HG03520 (cell line): ENCODE results near the gene NT5C3A.
"Not testable (repeated sequence)": the region's sequence is repeated elsewhere in the genome, so short reads cannot be mapped to it uniquely, and the experiment has no call there.

Experiments used
- ATAC-seq: cut with Tn5 transposase; IDR thresholded peaks from one replicate; pipeline ENCODE4 v1.9.1; 2021; ENCODE audit warnings: mild to moderate bottlenecking, moderate library complexity; ENCODE audit not compliant: unreplicated experiment

The NT5C3A gene

DNA sequence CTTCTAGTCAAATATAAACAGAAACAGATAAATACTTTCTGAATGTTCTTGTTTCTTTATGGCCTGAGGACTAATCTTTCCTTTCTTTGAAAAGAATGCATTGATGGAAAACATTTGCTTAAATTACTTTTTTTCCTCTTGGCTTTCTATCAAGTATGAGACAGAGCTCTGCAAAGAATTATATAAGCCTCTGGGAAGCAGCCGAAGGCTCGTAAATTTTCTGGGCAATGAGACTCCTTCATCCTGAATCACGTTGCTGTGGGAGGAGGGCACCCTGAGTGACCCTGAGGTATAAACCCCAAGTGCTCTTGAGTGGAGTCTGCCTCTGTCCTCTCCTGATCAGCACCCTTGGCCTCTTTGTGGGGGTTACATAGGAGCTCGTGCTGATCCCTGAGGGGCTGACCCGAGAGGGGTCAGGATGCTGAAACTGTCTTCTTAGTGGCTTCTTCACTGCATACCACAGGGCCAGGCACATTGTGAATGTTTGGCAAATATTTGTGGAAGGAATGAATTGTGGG lies 71.4 kb downstream of the NT5C3A start:
- ATAC-seq, result not testable (repeated sequence)

DNA sequence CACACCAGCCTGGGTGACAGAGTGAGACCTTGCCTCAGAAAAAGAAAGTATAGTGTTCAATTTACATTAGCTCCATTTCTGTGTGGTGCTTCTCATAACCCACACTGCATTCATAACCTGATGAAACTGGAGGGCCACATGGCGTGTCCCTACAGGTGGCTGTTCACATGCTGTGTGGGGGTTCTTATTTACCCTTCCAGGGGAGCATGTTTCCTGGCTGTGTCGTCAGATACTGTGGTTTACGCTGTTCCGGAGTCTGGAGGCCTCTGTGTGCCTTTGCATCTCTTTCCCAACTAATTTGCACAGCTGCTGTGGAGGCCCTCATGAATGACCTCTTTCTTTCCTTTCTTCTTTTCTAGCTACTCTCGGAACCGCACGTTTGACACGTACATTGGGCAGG lies 74.4 kb downstream of the NT5C3A start:
- not testable (repeated sequence) for ATAC-seq

DNA sequence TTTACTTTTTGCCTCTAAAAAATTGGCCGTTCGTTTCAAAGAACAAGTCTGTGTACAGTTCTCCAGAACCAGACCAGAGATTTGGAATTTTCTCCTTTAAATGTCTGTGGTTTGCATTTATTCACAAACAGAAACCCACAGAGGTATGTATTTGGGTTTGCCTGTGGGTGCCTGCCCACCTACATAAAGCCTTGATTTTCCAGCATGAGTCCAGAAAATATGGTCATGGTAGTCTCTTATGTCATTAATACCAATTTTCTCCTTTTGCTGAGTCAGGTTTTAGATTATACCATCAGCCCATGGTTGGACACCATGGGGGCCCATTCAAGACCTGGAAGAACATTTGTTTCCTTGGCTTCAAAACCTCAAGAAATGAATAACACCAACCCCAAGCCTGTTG lies 82.7 kb downstream of the NT5C3A start:
- ATAC-seq, result not testable (repeated sequence)

DNA sequence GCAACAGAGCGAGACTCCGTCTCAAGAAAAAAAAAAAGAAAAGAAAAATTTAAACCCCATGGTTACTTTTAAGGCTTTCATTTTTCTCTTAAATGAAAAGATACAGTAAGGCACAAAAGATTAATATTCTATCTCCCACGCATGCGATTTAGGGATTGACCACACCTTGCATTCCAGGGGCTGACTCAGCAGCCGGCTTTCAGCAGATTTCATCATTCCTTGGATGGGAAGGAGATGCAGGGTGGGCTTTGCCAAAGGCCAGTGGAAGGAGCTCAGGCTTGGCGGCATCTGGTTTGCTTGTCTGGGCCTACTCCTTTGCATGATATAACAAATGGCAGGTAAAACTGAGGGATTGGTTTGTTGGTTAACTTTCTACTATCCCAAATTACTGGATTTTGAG lies 83.3 kb downstream of the NT5C3A start:
- not testable (repeated sequence) for ATAC-seq

DNA sequence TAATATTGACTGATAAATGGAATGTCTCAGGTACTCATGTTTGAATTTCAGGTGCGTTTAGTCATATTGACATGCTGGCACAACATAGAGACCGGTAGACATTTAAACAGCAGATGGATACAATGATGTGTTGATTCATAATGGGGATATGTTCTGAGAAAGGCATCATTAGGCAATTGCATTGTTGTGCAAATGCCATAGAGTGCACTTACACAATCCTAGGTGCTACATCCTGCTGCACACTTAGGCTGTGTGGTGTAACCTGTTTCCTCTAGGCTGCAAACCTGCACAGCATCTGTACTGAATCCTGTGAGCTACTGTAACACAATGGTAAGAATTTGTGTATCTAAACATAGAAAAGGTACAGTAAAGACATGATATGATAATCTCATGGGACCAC lies 85.4 kb downstream of the NT5C3A start:
- not testable (repeated sequence) for ATAC-seq

DNA sequence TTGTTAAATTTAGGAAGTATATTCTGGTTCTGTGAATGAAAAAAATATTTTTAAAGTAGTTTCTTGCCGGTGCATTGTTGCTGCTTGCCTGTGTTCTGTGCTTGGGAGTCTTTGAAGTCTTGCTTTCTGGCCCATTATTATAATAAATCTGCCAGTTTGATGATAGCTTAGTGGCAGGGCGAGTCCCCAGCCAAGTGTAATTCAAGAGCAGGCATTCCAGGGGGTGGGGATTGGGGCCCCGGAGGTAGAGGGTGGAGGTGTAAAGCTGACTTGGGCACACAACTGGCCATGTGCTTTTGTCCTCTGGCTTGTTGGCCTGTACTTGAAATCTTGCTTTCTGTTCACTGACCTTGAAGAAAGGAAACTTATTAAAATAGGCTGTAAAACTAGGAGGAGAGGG lies 90.6 kb downstream of the NT5C3A start:
- ATAC-seq, result not testable (repeated sequence)

DNA sequence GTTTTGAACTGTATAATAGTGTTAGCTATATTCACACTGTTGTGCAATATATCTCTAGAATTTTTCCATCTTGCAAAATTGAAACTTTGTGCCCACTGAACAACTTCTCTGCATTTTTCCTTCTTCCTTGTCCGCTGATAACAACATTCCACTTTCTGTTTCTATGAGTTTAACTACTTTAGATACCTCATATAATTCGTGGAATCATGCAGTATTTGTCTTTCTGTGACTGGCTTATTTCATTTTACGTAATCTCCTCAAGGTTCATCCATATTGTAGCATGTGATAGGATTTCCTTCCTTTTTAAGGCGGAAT lies 95.4 kb downstream of the NT5C3A start:
- ATAC-seq, result not testable (repeated sequence)

DNA sequence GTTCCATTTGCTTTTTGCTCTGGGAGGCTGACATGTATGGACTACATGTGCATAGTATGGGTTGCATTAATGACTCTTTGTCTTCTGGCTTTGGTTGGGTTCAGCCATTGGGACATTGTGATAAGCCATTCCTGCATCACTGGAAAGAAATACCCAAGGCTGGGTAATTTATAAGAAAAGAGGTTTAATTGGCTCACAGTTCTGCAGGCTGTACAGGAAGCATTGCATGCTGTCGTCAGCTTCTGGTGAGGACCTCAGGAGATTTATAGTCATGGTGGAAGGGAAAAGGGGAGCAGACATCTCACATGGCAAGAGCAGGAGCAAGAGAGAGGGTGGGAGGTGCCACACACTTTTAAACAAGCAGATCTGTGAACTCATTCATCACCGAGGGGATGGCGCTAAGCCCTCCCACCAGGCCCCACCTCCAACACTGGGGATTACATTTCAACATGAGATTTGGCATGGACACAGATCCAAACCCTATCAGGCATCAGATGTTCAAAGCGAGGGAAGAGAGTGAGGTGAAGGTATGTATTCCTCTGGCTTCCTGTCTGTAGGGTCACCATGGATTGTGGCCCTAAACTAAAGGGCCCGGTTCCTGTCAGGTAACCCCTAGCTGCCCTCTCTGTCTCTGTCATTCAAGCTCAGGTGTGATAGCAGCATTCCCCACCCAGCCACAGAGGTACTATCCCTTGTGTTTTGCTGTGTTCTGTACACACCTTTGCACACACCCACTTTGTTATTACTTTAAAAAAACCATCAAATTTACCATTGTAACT lies 95.9 kb downstream of the NT5C3A start:
- ATAC-seq, result not testable (repeated sequence)

DNA sequence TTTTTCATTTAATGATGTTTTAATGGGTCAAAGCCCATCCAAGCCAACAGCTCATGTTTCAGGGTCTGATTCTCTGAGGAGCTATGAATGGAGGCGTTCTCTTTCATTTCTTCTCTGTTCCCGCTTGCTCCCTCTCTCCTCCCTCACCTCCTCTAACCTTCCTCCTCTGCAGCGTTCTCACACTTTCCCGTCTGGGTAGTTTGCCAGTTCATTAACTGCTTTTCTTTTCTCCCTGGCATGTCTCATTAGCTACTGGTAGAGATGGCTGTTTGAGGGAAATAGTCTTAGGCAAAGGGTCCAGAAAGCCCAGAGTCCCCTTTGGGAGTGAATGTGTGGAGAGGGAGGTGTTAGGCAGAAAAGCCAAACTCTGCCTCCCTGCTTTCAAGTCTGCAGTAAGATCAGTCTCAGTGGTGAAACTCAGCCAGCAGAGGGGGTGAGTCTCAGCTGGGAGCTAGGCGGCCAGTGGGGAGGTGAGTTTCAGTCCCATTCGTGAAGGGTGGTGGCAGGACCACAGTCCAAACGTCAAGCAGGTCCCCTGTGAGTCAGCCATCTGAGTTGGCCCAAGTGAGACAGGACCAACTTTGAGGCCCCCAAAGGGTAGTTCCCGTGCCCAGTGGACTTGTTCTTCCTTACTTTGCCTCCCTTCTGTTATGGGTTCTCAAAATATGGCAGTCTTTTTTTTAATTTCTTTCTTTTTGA lies 98.0 kb downstream of the NT5C3A start:
- peak; percentile 98 for ATAC-seq
